ENCODE results near the gene FNDC7.

The FNDC7 gene

DNA sequence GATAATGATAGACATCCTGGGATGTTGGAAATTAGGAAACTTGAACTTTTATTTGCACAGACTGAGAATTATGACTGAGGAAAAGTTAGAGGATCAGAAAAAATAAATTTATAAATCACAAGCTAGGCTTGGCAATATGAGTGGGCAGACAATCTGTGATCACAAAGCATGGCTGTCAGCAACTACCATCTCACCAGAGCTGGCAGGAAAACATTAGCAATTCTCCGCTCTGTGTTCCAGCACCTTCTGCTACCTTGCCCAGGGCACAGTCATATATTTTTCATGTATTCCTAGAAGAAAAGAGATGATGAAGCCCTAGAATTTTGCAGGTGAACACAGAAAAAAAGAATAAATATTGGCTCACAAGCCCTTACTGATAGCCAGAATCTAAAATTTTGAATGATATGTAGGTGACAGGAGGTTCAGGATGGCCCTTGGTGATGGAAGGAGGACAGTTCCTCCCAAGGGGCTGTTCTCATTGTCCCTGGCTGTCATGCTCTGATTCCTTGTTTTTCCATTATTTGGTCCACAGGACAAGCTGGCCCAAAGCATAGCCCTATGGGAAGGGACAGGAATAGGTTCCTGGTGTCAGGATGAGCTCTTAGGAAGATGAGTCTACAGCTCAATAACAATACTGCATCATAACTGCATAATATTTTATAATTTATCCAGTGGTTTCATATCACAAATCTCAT lies 21.6 kb downstream of the FNDC7 start:
- in situ Hi-C loops (cut with MboI; ENCODE audit: low sequenced_read_pairs) = no loop called here
- Histone ChIP-seq H3K4me3 (no peak overlapping the region), H3K9me3 (no peaks in the 10 kb centered on the region), H3K27me3 (ENCODE audit: low read depth) (0 out of 2 replicates have a peak, but pooled peaks cover 6% of the 10 kb centered on the region), H3K4me1 (no peaks in the 10 kb centered on the region), H3K36me3 (replicated peaks) (no peaks in the 10 kb centered on the region)
- DNase-seq (ENCODE audit: low spot score in 2 of 2) = no peak

DNA sequence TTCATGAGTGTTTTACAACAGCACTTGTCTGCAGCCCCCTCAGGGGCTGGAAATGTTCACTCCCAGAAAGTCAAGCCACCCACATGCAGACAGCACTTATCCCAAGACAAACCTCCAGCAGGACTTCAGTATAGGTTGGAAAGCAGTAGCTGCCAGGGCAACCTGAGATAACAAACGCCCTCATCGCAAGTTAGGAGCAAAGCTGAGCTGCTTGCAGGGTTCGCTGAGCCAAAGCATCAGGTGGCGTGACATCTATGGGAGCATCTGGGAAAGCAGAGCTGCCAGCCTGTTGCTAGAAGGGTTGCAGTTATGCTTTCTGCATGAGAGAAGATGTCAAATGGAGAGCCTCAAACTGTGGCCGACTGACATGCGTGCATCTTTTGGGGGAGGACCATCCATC lies 29.5 kb downstream of the FNDC7 start:
- Histone ChIP-seq H3K36me3 (replicated peaks) (no peaks in the 10 kb centered on the region), H3K4me1 (no peaks in the 10 kb centered on the region; the same call in 1 of the 2 replicates), H3K9me3 (no peaks in the 10 kb centered on the region), H3K27me3 (ENCODE audit: low read depth) (0 out of 2 replicates have a peak, but pooled peaks cover 2% of the 10 kb centered on the region), H3K4me3 (no peak overlapping the region)
- no peak for DNase-seq (ENCODE audit: low spot score in 2 of 2)
- in situ Hi-C loops (cut with MboI; ENCODE audit: low sequenced_read_pairs) = no loop called here

DNA sequence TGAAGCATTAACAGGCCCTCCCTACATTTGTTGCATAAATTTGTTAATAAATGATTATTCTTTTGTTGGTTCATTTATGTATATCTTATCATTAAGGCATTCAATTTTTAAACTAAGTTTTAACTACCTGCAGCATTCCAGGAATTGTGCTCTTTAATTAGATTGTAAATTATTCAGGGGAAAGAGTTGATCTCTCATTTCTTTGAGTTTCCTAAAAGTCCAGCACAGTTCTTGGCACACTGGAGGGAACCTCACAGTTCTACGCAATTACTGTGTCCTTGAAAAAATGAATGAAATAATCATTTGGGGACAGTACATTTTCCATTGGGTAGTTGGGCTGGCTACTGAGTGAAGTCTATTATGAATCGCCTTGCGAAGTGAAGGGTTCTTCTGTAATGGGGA lies 33.3 kb downstream of the FNDC7 start:
- Histone ChIP-seq H3K4me1 (no peaks in the 10 kb centered on the region; the same call in none of the 2 replicates), H3K9me3 (no peaks in the 10 kb centered on the region), H3K36me3 (replicated peaks) (no peaks in the 10 kb centered on the region), H3K27me3 (ENCODE audit: low read depth) (0 out of 2 replicates have a peak, but pooled peaks cover 2% of the 10 kb centered on the region), H3K4me3 (no peak overlapping the region)
- in situ Hi-C loops (cut with MboI; ENCODE audit: low sequenced_read_pairs) = no loop called here
- DNase-seq (ENCODE audit: low spot score in 2 of 2) = no peak

DNA sequence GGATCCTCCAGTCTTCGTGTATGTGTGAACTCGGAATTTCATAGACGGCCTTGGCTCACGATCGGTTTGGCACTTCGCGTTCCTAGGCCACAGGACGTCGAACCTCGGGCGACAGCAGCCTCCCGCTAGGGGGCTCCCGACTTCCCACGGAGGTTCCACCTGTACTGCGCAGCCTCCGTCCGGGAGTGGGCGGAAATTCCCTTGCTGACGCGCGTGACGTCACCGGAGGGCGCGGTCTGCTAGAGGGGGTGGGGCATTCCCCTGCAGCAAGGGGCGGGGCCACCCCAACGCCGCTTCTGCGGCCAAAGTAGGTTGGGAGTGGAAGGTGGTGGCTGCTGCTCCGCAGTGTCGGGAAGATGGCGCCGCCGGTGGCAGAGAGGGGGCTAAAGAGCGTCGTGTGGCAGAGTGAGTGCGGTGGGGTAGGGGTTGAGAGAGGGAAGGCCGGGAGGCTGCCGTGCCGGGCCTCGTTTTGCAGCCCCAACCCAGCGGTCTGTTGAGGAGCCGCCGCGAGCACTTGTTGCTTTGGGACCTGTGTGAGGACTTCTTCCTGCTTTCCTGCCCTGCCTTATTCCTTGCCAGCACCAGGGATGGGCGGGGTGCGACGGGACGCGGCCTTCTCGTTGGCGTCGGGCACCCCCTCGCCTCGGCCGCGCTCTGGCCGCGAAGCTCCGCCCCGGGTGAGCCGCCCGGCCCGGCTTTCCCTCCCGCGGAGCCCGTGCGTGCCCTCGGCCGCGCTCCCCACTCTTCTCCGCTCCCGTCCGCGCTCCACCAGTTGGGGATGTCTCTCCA lies 33.9 kb downstream of the FNDC7 start, which contains the start of gene STXBP3:
Gene STXBP3, plus strand, starts transcription at position 293 of the 789 bp plus-strand sequence. Its CDS starts 64 bp downstream, at position 357.
- H3K4me3 ChIP-seq = peak within 1 kb of the TSS; percentile 82
- peak; percentile 93 to 100 for DNase-seq (ENCODE audit: low spot score in 2 of 2)
- in situ Hi-C loops (cut with MboI; ENCODE audit: low sequenced_read_pairs) = no loop called here

DNA sequence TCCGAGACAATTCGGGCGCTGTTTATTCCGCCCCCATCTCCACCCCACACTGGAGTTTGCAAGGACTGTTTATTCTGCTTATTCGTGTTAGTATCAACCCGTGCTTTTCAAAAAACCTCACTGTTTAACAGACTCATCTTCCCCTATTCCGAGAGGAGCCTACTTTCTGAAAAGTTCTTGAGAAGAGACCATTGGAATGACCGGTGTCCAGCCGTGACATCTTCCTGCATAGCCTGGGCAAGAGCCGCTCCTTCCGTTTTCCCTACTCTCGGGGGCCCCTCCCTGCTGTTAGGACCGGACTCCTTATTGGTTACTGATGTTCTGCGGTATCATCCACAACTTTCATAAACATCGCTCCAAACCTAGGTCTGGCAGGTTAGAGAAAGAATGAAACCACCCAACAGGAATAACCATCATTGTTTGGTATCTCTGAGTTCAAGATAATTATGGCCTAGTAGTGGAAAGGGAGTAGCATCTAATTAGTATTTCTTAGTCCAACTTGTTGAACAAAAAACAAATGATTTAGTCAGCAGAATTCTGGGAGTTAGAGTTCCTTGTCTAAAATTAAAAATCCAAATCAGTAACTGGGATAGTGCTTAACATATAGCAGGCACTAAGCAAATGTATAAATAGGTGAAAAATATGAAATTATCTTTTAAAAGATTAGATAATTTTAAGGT lies 34.6 kb downstream of the FNDC7 start:
- DNase-seq (ENCODE audit: low spot score in 2 of 2) = peak; percentile 70 to 87
- Histone ChIP-seq H3K27me3 (ENCODE audit: low read depth) (0 out of 2 replicates have a peak, but pooled peaks cover 2% of the 10 kb centered on the region), H3K9me3 (no peaks in the 10 kb centered on the region), H3K36me3 (replicated peaks) (no peaks in the 10 kb centered on the region), H3K4me3 (peak overlapping the region; percentile 82), H3K4me1 (no peaks in the 10 kb centered on the region; the same call in none of the 2 replicates)
- in situ Hi-C loops (cut with MboI; ENCODE audit: low sequenced_read_pairs) = no loop called here

More for the DNA sequence above, 33.9 kb downstream of the FNDC7 start, which contains the start of gene STXBP3:
- Histone ChIP-seq H3K36me3 (replicated peaks) (no peaks in the 10 kb centered on the region), H3K27me3 (ENCODE audit: low read depth) (0 out of 2 replicates have a peak, but pooled peaks cover 2% of the 10 kb centered on the region), H3K9me3 (no peaks in the 10 kb centered on the region), H3K4me1 (no peaks in the 10 kb centered on the region; the same call in none of the 2 replicates)

DNA sequence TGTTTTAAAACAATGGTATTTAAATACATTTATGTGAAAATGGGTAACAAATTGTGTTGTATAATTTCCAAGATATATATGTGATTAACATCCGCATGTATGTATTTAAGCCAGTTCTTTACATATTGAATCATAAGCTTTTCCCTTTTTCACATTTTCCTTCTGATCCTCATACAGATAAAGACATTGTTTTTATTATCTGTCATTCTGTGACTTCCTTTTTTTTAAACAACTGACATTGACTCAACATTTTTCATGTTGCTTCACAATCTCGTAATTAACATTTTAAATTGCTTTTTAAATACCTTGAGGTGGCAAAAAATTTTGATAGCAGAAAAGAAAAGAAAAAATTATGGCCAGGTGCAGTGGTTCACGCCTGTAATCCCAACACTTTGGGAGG lies 35.2 kb downstream of the FNDC7 start:
- DNase-seq (ENCODE audit: low spot score in 2 of 2) = no peak
- H3K9me3 ChIP-seq = no peaks in the 10 kb centered on the region
- no peak overlapping the region for H3K4me3 ChIP-seq
- H3K4me1 ChIP-seq = no peaks in the 10 kb centered on the region; the same call in none of the 2 replicates
- in situ Hi-C loops (cut with MboI; ENCODE audit: low sequenced_read_pairs) = no loop called here
- H3K36me3 ChIP-seq (replicated peaks) = peaks cover 4% of the 10 kb centered on the region; the same call in 1 of the 2 replicates
- H3K27me3 ChIP-seq (ENCODE audit: low read depth) = 0 out of 2 replicates have a peak, but pooled peaks cover under 1% of the 10 kb centered on the region

DNA sequence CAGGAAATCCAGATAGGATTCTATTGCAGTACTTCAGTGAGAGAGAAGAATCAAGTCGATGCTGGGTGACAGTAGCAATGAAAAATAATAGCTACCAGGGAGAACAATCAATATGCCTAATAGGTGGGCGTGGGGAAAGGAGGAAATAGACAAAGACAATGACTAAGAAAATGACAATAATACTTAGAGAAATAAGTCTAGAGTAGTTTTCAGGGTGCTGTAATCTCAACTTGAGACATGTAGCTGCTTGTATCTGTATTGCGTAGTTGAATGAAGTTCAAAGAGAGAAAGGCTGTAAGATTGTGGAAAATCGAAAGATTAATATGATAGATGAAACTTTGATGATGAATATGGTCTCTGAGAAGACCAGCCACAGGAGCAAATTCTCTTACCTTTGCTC lies 36.4 kb downstream of the FNDC7 start:
- Histone ChIP-seq H3K9me3 (no peaks in the 10 kb centered on the region), H3K27me3 (ENCODE audit: low read depth) (no peaks in the 10 kb centered on the region), H3K4me3 (no peak overlapping the region), H3K36me3 (replicated peaks) (peaks cover 5% of the 10 kb centered on the region; the same call in 1 of the 2 replicates), H3K4me1 (no peaks in the 10 kb centered on the region; the same call in none of the 2 replicates)
- no peak for DNase-seq (ENCODE audit: low spot score in 2 of 2)
- in situ Hi-C loops (cut with MboI; ENCODE audit: low sequenced_read_pairs) = no loop called here

DNA sequence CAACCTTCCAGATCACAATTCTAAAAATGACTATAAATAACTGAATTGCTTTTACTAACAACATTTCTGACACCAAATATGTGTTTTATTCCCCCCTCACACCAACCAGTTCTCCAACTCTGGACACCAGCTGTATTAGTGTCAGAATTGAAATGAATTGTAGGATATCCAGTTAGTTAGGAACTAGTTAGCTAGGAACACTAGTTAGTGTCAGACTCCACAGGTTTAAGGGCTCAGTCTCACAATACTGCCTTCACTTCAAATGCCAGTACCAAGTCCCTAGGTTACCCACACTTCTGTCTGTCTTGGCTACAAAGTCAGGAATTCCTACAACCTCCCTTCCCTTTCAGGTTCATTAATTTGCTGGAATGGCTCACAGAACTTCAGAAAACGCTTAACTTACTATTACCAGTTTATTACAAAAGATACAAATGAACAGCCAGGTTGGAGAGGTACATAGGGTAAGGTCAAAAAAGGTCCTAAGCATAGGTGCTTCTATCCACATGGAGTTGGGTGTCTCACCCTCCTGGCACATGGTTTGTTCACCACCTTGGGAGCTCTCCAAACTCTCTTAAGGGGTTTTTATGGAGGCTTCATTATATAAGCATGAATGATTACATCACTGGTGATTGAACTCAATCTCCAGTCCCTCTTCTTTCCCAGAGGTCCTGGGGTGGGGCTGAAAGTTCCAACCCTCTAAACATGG lies 37.9 kb downstream of the FNDC7 start:
- in situ Hi-C loops (cut with MboI; ENCODE audit: low sequenced_read_pairs) = no loop called here
- no peaks in the 10 kb centered on the region; the same call in none of the 2 replicates for H3K4me1 ChIP-seq
- H3K4me3 ChIP-seq = no peak overlapping the region
- peaks cover 10% of the 10 kb centered on the region; the same call in 1 of the 2 replicates for H3K36me3 ChIP-seq (replicated peaks)
- no peaks in the 10 kb centered on the region for H3K9me3 ChIP-seq
- H3K27me3 ChIP-seq (ENCODE audit: low read depth) = no peaks in the 10 kb centered on the region
- DNase-seq (ENCODE audit: low spot score in 2 of 2) = no peak

DNA sequence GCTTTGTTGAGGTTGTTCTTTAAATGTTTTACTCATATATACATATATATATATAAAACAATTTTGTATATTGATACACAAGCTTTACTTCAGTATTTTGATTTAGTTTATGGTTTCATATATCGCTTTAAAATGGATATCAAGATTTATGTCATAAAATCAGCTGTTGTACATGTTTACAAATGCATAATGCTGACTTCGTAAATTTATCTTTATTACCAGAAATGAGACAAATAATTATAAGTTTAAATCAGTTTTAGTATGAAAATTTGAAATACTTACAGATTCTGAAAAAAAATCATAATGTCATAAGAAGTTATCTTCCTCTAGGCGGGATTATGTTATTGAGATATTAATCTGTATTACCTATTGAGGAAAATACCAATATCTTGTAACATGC lies 40.7 kb downstream of the FNDC7 start:
- H3K27me3 ChIP-seq (ENCODE audit: low read depth) = no peaks in the 10 kb centered on the region
- in situ Hi-C loops (cut with MboI; ENCODE audit: low sequenced_read_pairs) = no loop called here
- H3K4me1 ChIP-seq = no peaks in the 10 kb centered on the region
- no peaks in the 10 kb centered on the region for H3K9me3 ChIP-seq
- no peak overlapping the region for H3K4me3 ChIP-seq
- no peak for DNase-seq (ENCODE audit: low spot score in 2 of 2)
- peaks cover 10% of the 10 kb centered on the region for H3K36me3 ChIP-seq (replicated peaks)

DNA sequence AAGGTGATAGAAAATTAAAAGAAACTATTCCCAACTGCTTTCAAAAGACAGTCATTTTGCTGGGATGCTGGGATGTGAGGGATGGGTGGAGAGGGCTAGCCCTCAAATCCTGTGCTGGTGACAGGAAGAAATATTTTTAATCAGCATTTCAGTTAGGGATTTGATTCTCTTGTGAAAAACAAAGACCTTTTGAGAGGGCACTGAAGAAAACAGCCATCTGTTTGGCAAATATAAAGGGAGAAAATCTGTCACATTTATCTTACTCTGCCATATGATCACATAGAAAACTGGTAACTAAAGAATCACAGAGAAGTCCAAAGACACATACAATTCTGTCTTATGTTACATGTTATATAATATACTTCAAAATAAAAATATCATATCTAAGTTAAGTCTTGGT lies 46.1 kb downstream of the FNDC7 start:
- in situ Hi-C loops (cut with MboI; ENCODE audit: low sequenced_read_pairs) = no loop called here
- no peaks in the 10 kb centered on the region for H3K27me3 ChIP-seq (ENCODE audit: low read depth)
- H3K4me1 ChIP-seq = no peaks in the 10 kb centered on the region
- no peak for DNase-seq (ENCODE audit: low spot score in 2 of 2)
- peaks cover 8% of the 10 kb centered on the region for H3K36me3 ChIP-seq (replicated peaks)
- no peak overlapping the region for H3K4me3 ChIP-seq
- no peaks in the 10 kb centered on the region for H3K9me3 ChIP-seq

DNA sequence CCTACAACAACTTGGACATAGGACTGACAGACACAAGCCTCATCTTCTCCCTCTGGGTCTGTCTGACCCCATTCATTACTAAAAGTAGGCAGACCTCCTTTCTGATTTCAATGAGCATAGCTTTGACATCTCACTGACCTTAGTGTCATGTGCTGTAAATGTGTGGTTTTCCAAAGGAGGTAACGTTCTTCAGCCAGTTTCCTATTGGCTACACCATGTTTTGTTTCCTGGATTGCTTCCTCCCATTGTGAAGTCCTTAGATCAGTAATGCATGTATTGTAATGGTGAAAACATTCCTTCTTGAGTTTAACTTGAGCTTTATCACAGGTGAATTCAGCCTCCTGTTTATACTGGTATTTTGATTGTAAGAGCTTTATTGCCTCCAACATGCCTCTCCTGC lies 54.4 kb downstream of the FNDC7 start:
- Histone ChIP-seq H3K9me3 (no peaks in the 10 kb centered on the region), H3K4me1 (peaks cover 13% of the 10 kb centered on the region), H3K4me3 (no peak overlapping the region), H3K27me3 (ENCODE audit: low read depth) (no peaks in the 10 kb centered on the region), H3K36me3 (replicated peaks) (peaks cover 7% of the 10 kb centered on the region; the same call in 1 of the 2 replicates)
- no peak for DNase-seq (ENCODE audit: low spot score in 2 of 2)
- in situ Hi-C loops (cut with MboI; ENCODE audit: low sequenced_read_pairs) = no loop called here

DNA sequence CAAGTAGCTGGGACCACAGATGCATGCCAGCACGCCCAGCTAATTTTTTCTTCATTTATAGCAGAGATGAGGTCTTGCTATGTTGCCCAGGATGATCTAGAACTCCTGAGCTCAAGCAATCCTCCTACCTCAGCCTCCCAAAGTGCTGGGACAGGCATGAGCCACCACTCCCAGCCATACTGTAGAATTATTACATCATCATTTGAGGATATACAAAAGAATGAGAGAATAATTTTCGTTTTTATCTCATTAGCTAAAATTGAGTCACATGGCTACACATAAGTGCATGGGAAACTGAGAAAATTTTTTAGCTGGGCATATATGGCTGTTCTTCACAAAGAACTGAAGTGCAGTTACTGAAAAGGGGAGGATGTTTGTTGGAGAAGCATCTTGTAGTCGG lies 55.0 kb downstream of the FNDC7 start:
- no peak for DNase-seq (ENCODE audit: low spot score in 2 of 2)
- Histone ChIP-seq H3K9me3 (no peaks in the 10 kb centered on the region), H3K36me3 (replicated peaks) (peaks cover 7% of the 10 kb centered on the region; the same call in 1 of the 2 replicates), H3K4me1 (peaks cover 13% of the 10 kb centered on the region), H3K27me3 (ENCODE audit: low read depth) (no peaks in the 10 kb centered on the region), H3K4me3 (no peak overlapping the region)
- in situ Hi-C loops (cut with MboI; ENCODE audit: low sequenced_read_pairs) = no loop called here

DNA sequence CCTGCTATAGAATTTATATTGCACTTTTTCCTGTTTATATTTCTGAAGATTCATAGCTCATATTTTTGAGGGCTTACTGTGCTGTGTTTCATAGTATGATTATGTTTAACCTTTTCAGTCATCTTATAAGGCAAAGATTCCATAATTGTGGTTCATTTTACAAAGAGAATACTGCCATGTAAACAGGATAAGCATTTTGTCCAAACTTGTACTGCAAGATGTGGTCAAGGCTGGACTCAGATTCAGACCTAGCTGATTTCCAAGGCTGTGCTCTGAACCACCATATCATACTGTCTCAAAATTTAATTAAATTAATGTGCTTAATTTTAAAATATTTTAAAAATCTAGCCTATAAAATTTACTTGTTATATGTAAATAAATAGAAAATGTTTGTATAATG lies 65.1 kb downstream of the FNDC7 start:
- Histone ChIP-seq H3K4me3 (no peak overlapping the region), H3K36me3 (replicated peaks) (peaks cover 15% of the 10 kb centered on the region), H3K9me3 (no peaks in the 10 kb centered on the region), H3K4me1 (no peaks in the 10 kb centered on the region), H3K27me3 (ENCODE audit: low read depth) (no peaks in the 10 kb centered on the region)
- in situ Hi-C loops (cut with MboI; ENCODE audit: low sequenced_read_pairs) = no loop called here
- DNase-seq (ENCODE audit: low spot score in 2 of 2) = no peak
